ENCODE data around the gene STRIP1. TPM values are rescaled to one million over a fixed set of nuclear protein-coding genes. Genes with fewer than 3 reads are reported as not detected.
"Not testable (repeated sequence)": the region's sequence is repeated elsewhere in the genome, so short reads cannot be mapped to it uniquely, and the experiment has no call there.

The STRIP1 gene
- total RNA-seq, 1 experiment from 2014 or later, result 55.6 TPM

GRCh38 chr1:110064576-110065337 lies 30.3 kb downstream of the STRIP1 start:
- DNase-seq, result peak; percentile 46
- peaks cover 53% of the 10 kb centered on the region for H3K27me3 ChIP-seq (ENCODE audit: control insufficient read depth, insufficient read depth, low read length)
- H3K4me3 ChIP-seq (ENCODE audit: insufficient read depth, low read depth, low read length), result no peak overlapping the region
- peaks cover 4% of the 10 kb centered on the region; the same call in 1 of the 2 replicates for H3K36me3 ChIP-seq (replicated peaks; ENCODE audit: control insufficient read depth, insufficient read depth, low read length)

DNA sequence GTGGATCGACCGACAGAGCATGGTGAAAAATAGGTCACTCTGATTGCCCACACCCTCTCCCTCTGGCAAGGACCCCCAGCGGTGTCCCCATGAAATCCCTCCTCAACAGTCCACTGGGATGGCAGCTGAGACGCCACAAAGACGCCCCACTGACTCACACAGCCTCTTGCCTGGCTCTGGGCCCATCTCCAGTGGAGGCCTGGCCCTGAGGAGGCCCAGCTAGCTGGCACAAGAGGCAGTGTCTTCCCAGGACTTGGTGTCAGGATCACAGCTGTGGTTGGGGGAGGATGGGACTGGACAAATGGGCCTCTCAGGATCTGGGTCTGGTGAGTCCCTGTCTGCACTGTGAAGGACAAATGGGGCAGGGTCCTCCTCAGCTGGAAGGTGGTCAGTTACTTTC lies 31.4 kb downstream of the STRIP1 start:
- no peak for DNase-seq
- Histone ChIP-seq H3K4me3 (ENCODE audit: insufficient read depth, low read depth, low read length) (no peak overlapping the region), H3K36me3 (replicated peaks; ENCODE audit: control insufficient read depth, insufficient read depth, low read length) (peaks cover 4% of the 10 kb centered on the region; the same call in 1 of the 2 replicates), H3K27me3 (ENCODE audit: control insufficient read depth, insufficient read depth, low read length) (peaks cover 63% of the 10 kb centered on the region)

DNA sequence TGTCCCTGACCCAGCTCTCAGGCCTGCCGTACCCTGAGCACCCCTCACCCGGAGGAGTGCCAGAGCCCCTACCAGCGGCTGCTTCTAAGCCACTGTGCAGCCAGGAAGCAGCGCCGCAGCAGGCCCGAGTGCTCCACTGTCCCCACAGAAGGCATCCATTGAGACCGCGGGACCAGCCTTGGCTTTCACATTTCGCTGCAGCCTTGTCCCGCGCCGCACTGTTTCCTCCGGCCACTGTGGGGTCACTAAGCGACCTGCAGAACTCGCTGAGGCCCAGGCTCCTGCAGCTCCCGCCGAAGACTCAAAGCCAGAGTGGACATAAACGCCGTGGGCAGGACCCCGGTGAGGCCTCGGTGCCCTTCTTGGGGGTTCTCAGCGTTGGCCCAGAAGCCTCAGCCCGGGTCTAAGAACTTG lies 33.1 kb downstream of the STRIP1 start:
- DNase-seq, result peak; percentile 82
- Histone ChIP-seq H3K36me3 (replicated peaks; ENCODE audit: control insufficient read depth, insufficient read depth, low read length) (no peaks in the 10 kb centered on the region), H3K27me3 (ENCODE audit: control insufficient read depth, insufficient read depth, low read length) (peaks cover 80% of the 10 kb centered on the region), H3K4me3 (ENCODE audit: insufficient read depth, low read depth, low read length) (peak overlapping the region; percentile 26; the same call in 1 of the 2 replicates)

DNA sequence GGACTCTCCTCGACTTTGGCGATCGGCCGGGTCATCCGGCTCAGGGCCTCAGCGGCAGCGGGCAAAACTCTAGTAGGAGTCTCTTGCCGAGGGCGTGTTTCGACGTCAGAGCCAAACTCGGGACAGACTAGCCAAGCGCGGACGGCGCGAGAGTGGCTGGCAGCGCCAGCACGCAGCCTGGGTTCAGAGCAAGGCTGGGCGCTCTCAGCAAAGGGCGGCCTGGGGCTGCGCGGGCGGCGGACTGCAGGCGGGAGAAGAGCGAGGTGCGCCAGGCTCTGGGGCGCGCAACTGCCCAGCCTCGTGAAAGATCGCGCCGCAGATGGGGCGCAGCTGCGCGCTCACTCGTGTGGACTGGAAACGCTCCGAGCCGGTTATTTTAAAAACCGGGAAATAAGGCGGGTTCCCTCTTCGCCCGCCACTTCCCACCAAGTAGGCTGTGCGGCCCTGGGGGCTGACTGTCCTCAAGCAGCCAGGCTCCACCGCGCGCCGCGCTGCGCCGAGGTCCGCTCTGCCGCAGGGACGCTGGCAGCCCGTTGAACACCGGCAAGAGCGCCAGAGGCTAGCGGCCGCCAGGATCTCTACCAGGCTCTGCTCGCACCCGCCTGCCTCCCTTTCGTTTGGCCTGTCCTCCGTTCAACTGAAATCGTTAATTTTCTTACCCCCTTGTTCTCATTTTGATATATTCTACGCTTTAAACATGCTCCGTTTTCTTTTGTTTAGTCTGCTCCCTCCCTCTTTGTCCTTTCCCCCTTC lies 33.6 kb downstream of the STRIP1 start:
- Histone ChIP-seq H3K4me3 (ENCODE audit: insufficient read depth, low read depth, low read length) (peak overlapping the region; percentile 26), H3K36me3 (replicated peaks; ENCODE audit: control insufficient read depth, insufficient read depth, low read length) (no peaks in the 10 kb centered on the region), H3K27me3 (ENCODE audit: control insufficient read depth, insufficient read depth, low read length) (peaks cover 85% of the 10 kb centered on the region)
- peak; percentile 90 for DNase-seq

DNA sequence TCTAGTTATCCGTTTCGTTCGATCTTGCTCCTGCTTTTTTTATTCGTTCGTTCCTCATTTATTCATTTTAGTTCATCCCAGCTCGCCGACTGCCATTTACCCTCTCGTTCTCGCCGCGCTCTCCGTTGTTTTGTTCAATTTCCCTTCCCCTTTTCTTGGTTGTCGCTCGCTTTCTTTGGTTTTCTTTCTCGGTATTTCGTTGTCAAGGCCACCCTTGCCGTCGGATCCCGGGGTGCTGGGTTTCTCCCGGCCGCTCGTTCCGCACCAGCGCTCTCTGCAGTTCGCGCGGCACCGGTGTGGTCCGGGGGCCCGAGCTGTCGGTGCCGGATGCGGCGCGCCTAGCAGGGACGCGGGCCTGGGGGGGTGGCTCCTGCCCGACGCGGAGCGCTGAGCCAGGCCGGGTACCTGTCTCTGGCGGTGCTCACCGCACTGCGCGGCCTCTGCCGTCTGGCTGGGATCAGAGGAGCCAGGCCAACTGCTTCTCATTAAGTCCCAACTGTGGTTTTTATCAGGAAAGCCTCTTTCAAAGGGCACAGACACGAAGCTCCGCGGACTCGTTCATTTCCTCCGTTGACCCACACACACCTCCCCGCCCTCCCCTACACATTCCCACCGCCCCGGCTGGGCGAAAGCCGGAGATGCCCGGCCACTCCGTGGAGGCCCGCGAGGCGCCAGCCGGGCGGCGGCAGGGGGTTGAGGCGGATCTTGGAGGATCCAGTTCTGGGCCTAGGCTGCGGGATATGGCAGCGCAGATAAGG lies 34.4 kb downstream of the STRIP1 start:
- H3K27me3 ChIP-seq (ENCODE audit: control insufficient read depth, insufficient read depth, low read length), result peaks cover 88% of the 10 kb centered on the region
- H3K4me3 ChIP-seq (ENCODE audit: insufficient read depth, low read depth, low read length), result no peak overlapping the region
- peak; percentile 89 for DNase-seq
- H3K36me3 ChIP-seq (replicated peaks; ENCODE audit: control insufficient read depth, insufficient read depth, low read length), result no peaks in the 10 kb centered on the region

DNA sequence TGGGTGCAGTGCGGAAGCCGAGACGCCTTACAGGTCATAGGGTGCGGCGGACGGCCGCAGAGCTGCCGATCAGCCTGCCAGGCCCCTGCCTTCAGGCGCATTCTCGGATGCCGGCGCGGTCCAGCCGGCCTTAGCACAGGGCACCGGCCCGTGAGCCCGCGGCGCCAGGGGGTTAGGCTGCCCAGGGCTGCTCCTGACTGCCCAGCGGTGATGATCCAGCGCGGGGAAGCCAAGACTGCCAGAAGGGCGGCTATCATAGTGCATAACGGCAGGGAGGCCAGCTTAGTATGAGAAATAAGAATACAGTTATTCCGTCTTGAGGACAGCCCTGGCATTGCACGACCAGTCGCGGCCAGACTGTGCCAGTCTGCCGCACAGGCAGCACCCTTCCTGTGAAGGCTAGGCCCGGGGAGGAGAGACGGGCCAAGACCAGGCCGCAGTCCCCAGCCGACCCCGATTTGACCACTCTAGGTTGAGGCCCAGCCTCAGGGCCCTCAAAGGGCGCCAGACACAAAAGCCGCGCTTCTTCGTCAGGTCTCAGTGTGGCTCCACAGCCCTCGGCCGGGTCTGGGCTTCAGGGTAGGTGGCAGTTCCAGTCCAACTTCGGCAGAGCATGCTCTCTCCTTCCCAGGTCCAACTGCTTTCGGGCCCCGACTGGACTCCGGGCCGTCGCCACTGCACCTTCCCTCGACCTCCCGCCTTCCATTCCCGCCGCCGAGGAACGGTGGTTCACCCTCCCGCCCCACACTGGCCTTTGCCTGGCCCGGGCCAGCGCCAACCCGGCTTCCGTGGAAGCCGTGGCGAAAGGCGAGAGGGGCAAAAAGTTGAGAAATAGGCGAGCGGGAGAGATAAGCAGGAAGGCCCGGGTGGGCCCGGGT lies 35.2 kb downstream of the STRIP1 start:
- no peaks in the 10 kb centered on the region for H3K36me3 ChIP-seq (replicated peaks; ENCODE audit: control insufficient read depth, insufficient read depth, low read length)
- DNase-seq, result peak; percentile 86
- H3K4me3 ChIP-seq (ENCODE audit: insufficient read depth, low read depth, low read length), result peak overlapping the region; percentile 35
- peaks cover 93% of the 10 kb centered on the region for H3K27me3 ChIP-seq (ENCODE audit: control insufficient read depth, insufficient read depth, low read length)

- H3K36me3 ChIP-seq (replicated peaks; ENCODE audit: control insufficient read depth, insufficient read depth, low read length), result no peaks in the 10 kb centered on the region
- peaks cover 92% of the 10 kb centered on the region for H3K27me3 ChIP-seq (ENCODE audit: control insufficient read depth, insufficient read depth, low read length)
- DNase-seq, result peak; percentile 85
- peak overlapping the region; percentile 35 for H3K4me3 ChIP-seq (ENCODE audit: insufficient read depth, low read depth, low read length)
Observed at GRCh38 chr1:110070282-110070669, 35.9 kb downstream of the STRIP1 start.

DNA sequence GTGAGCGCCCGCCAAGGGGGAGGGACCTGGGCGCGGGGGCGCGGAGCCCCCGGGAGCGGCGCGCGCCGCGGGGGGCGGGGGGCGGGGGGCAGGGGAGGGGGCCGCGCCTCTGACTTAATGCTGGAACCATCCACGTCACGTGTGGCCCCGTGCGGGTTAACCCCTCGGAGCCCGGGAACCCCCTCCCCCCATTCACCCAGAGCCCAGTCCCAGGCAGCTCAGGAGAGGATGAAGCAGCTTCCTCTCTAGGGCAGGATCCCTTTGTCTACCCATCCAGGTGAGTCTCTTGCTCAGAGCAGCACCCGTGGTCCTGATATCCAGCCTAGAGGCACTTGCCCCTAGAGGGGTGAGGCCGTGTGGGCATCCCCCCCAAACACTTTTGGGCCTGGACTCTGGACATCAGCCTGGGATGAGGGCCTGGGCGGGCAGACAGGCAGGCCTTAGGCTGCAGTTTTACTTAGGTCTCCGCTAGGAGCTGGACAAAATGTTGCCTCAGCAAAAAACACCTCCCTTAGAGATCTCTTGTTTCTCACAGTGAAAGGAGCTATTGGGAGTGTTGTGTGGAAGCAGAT lies 36.3 kb downstream of the STRIP1 start, which contains the start of gene ALX3:
ALX3 (minus strand) TSS at position 2 of the 572 bp plus-strand sequence. CDS start 60 bp downstream, outside the sequence.
- Histone ChIP-seq H3K4me3 (ENCODE audit: insufficient read depth, low read depth, low read length) (peak within 1 kb of the TSS; percentile 35), H3K27me3 (ENCODE audit: control insufficient read depth, insufficient read depth, low read length) (peaks cover 88% of the 10 kb centered on the region), H3K36me3 (replicated peaks; ENCODE audit: control insufficient read depth, insufficient read depth, low read length) (no peaks in the 10 kb centered on the region)
- DNase-seq, result peak; percentile 87

- H3K27me3 ChIP-seq (ENCODE audit: control insufficient read depth, insufficient read depth, low read length), result peaks cover 72% of the 10 kb centered on the region
- no peak for DNase-seq
Observed at GRCh38 chr1:110074166-110074565, 39.7 kb downstream of the STRIP1 start.

DNA sequence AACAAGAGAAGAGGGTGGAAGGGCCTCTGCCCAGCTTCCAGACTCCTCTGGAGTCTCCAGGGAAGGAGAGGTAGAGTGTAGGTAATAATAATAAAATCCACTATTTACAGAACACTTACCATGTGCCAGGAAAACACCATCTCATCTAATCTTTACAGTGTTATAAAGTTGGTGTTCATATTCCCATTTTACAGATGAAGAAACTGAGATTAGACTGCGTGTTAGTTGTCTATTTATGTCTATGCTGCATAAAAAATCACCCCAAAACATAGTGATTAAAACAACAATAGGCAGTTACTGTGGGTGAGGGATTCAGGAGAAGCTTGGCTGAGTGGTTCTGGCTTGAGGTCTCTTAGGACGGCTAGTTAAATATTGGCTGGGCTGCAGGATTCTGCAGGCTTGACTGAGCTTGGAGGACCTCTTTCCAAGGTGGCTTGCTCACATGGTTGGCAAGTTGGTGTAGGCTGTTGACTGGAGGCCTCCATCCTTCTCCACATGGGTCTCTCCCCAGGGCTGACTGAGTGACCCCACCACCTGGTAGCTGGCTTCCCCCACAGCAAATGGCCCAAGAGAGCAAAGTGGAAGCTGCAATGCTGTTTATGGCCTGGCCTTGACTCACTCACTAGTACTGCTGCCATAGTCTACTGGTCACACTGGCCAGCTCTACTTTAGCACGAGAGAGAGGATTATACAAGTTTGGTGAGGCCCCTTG lies 42.5 kb downstream of the STRIP1 start:
- no peak for DNase-seq
- H3K27me3 ChIP-seq (ENCODE audit: control insufficient read depth, insufficient read depth, low read length), result peaks cover 61% of the 10 kb centered on the region
- no peaks in the 10 kb centered on the region for H3K36me3 ChIP-seq (replicated peaks; ENCODE audit: control insufficient read depth, insufficient read depth, low read length)
- no peak overlapping the region for H3K4me3 ChIP-seq (ENCODE audit: insufficient read depth, low read depth, low read length)

More at GRCh38 chr1:110074166-110074565, 39.7 kb downstream of the STRIP1 start:
- no peak overlapping the region for H3K4me3 ChIP-seq (ENCODE audit: insufficient read depth, low read depth, low read length)
- H3K36me3 ChIP-seq (replicated peaks; ENCODE audit: control insufficient read depth, insufficient read depth, low read length), result no peaks in the 10 kb centered on the region

GRCh38 chr1:110079995-110080394 lies 45.6 kb downstream of the STRIP1 start:
- H3K4me3 ChIP-seq (ENCODE audit: insufficient read depth, low read depth, low read length); DNase-seq; H3K36me3 ChIP-seq (replicated peaks; ENCODE audit: control insufficient read depth, insufficient read depth, low read length): not testable (repeated sequence)
- H3K27me3 ChIP-seq (ENCODE audit: control insufficient read depth, insufficient read depth, low read length), result peaks cover 65% of the 10 kb centered on the region

- Histone ChIP-seq H3K36me3 (replicated peaks; ENCODE audit: control insufficient read depth, insufficient read depth, low read length) (no peaks in the 10 kb centered on the region), H3K27me3 (ENCODE audit: control insufficient read depth, insufficient read depth, low read length) (peaks cover 75% of the 10 kb centered on the region), H3K4me3 (ENCODE audit: insufficient read depth, low read depth, low read length) (no peak overlapping the region)
- no peak for DNase-seq
Observed at GRCh38 chr1:110081061-110081460, 46.6 kb downstream of the STRIP1 start.

DNA sequence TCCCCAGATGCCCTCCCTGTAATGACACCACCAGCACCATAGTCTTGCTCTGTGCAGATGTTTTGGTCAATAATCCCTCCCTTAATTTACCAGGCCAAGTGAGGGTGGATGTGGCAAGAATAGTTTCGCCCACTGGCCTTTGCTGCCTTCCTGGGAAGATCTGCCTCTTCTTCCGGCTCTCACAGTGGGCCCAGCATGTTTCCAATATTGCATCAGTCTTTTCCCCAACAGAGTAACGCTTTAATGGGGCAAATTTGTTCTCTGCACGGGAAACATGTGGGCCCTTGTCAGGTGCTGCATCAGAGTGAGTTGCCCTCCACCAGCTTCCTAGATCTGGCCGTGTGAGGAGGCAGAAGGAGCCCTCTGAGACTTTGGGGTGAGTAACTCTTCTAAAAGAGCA lies 48.1 kb downstream of the STRIP1 start:
- DNase-seq, result no peak
- Histone ChIP-seq H3K27me3 (ENCODE audit: control insufficient read depth, insufficient read depth, low read length) (peaks cover 81% of the 10 kb centered on the region), H3K4me3 (ENCODE audit: insufficient read depth, low read depth, low read length) (no peak overlapping the region), H3K36me3 (replicated peaks; ENCODE audit: control insufficient read depth, insufficient read depth, low read length) (no peaks in the 10 kb centered on the region)
